NCI-H2227 (cell line): ENCODE measurements around the gene SEZ6L.

ENCODE experiments used
- DNase-seq: peaks from one replicate; lab custom pipeline; 2025; ENCODE audit not compliant: unreplicated experiment; lab: John Stamatoyannopoulos, UW

The SEZ6L gene

DNA sequence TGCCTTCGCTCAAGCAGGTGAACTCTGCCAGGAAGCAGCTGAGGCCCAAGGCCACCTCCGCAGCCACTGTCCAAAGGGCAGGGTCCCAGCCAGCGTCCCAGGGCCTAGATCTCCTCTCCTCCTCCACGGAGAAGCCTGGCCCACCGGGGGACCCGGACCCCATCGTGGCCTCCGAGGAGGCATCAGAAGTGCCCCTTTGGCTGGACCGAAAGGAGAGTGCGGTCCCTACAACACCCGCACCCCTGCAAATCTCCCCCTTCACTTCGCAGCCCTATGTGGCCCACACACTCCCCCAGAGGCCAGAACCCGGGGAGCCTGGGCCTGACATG lies 123.4 kb downstream of the SEZ6L start:
- DNase-seq = no peak

DNA sequence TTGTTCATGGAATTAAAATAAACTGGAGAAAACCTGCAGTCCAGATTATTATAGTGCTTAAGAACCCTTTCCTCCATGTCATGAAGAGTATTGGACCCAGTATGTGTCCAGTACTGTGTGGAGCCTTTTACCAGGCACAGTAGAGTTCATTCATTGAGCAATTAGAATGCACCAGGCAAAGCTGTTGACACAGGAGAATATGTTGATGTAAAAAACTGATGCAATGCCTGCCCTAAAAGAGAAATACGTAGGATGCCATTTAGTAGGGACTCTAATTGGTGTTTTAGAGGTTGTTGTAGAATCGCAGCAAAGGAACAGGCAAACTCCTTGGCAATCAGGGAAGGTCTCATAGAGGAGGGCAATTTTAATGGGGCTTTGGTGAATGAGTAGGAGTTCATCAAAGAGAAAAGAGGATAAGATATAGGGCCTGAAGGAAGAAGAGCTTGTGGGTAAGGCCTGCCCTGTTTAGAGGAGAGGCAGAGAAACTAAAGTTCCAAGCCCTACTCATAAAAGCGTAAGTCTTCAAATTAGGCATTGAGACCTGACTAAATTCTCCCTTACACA lies 126.4 kb downstream of the SEZ6L start:
- no peak for DNase-seq

DNA sequence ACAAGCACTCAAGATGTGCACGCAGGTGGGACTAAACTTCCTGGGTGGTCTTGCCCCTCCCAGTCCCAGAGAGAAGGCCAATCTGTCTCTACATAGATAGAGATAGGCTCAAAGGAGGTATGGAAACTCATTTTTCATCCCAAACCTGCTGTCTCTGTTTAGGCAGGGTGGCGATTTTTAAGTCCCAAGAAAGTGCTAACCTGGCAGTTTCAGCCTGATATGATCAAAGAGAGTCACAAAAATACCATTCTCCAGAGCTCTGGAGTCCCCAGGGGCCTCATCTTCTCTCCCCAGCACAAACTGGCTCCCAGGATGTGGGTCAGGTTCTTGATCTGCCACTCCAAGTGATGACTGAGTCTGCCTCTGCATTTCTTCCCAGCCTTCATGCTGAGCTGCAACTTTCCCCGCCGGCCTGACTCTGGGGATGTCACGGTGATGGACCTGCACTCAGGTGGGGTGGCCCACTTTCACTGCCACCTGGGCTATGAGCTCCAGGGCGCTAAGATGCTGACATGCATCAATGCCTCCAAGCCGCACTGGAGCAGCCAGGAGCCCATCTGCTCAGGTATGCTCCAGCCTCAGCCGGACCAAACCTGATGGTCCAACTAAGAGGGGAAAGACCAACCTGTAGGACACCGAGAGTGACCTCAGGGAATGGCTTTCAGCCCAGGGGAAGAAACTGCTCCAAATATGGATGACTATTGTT lies 129.5 kb downstream of the SEZ6L start:
- DNase-seq = no peak

DNA sequence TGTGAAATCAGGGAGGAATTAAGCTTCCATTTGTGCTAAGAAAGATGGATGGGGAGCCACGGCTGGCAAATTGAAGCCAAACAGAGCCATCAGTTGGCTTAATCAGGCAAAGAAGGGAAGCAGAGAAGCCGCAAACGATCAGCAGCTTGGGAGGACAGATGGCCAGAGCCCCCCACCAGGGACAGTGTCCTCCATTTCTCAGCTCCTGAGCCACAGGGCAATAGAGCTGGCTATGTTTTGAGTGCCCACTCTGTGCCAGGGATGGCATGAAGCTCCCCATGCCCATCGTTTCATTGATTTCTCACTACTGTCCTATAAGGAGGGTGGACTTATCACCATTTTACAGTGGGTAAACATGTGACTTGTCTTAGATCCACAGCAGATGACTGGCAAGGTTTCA lies 133.5 kb downstream of the SEZ6L start:
- DNase-seq = no peak

DNA sequence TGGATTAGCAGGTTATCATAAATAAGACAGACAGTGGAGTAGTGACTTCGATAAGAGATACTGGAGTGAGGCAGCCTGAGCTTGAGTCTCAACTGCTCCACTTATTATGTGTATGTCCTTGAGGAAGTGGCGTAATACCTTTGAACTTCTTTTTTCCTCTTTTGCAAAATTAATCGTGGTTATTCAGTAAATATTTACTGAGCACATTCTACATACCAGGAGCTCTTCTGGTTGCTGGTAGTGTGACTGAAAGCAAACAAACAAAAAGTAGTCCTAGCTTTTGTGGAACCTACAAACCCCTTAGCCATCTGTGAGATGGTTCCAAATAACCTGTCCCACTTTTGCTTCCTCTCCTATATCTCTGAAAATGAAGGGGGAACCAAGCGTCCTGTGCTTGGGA lies 134.2 kb downstream of the SEZ6L start:
- no peak for DNase-seq

DNA sequence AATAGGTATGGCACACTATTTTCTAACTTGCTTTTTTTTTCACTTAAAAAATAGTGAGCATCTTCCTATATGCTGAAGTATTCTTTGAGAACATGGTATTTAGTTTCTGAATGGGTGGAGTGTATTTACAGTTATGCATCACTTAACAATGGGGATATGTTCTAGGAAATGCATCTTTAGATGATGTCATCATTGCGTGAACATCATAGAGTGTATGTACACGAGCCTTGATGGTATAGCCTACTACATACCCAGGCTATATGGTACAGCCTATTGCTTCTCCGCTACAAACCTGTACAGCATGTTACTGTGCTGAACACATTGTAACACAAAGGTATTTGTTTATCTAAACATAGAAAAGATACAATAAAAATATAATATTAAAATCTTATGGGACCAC lies 135.5 kb downstream of the SEZ6L start:
- no peak for DNase-seq

DNA sequence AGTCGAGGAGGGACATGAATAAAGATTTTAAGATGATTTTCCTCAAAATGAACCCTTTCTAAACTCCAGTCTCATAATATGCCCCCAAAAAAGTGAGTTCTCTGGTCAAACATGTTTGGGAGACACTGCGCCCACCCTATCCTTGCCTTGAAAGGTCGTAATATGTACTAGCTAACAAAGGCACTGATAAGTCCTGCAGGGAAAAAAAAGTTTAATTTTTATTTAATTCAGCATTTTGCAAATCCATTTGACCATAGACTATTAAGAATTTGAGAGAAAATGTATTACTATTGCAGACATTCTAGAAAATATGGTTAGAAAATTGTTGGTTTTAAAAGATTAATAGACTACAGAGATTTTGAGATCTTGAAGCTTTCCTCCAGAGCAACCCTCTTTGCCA lies 139.2 kb downstream of the SEZ6L start:
- DNase-seq = no peak

DNA sequence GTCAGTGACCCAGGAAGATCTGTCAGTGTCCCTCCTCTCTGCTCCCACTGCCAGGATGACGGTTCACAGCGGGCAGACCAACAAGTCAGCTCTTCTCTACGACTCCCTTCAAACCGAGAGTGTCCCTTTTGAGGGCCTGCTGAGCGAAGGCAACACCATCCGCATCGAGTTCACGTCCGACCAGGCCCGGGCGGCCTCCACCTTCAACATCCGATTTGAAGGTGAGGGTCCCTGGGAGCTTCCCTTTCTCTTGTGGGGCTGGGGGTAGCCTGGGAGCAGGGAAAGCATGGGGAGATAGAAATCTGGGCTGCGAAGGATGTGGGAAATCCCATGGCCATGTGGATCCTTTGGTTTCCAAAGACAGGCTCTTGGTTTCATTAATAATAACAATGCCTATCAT lies 141.4 kb downstream of the SEZ6L start:
- no peak for DNase-seq

DNA sequence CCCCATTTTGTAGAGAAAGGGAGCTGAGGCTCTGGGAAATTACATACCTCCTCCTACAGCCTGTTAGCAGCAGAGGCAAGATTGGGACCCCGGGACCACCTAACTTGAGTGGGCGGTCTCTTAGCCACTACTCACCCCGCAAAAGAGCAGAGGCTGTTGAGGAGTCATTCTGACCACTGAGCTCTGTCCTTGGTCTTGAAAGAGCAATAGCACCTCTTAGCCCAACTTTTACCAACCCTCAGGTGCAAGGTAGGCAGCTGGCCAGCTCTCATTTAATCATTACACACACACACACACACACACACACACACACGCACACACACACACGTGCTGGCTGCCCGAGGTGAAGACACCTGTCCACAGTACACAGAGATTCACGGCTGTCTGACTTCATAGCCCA lies 144.0 kb downstream of the SEZ6L start:
- DNase-seq = no peak

DNA sequence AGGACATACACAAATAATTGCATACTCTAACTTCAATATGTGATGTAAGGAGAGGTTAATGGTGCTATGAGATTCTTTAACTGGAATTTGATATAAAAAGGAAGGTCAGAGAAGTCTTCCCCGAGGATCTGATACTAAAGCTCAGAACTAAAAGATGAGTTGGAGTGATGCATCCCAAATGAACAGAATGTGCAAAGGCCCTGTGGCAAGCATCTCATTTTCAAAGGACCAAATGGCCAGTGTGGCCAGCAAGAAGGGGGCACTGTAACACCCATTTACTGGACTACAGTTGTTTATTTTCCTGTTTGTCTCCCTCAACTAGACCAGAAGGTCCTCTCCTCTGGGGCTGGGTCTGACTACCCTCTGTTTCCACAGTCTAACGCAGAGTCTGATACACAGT lies 144.9 kb downstream of the SEZ6L start:
- DNase-seq = no peak

DNA sequence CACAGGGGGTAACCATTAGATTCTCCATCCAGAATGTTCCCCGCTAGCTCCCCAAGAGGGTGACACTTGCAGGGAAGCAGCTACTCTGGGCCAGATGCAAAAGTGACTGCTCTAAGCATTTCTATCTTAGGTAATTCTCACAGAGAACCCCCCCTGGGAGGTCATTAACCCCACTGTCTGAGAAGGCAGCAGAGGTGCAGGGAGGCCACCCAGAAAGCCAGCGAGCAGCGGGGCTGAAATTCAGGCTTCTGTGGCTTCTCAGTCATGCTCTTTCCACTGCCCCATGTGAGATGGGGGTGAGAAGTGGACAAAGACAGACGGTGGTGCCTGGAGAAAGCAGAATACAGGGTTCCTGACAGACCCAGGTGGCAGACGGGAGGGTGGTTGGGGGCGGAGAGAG lies 145.4 kb downstream of the SEZ6L start:
- DNase-seq = no peak

DNA sequence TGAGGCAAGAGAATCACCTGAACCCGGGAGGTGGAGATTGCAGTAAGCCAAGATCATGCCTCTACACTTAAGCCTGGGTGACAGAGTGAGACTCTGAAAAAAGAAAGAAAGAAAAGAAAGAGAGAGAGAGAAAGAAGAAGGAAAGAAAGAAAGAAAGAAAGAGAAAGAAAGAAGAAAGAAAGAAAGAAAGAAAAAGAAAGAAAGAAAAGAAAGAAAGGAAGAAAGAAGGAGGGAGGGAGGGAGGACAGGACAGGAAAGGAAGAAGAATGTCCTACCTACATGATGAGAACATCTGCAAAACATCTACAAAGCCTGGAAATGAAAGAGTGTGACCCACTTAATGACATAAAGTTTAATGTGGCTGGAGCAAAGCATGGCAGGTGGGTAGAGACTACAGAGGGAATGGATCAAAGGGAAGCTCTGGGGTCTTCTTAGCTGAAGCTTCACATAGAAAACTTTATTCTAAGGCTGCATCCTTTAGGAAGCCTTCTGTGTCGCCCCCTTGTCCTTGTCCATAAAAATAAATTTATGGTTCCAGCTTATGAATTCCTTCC lies 147.5 kb downstream of the SEZ6L start:
- no peak for DNase-seq

DNA sequence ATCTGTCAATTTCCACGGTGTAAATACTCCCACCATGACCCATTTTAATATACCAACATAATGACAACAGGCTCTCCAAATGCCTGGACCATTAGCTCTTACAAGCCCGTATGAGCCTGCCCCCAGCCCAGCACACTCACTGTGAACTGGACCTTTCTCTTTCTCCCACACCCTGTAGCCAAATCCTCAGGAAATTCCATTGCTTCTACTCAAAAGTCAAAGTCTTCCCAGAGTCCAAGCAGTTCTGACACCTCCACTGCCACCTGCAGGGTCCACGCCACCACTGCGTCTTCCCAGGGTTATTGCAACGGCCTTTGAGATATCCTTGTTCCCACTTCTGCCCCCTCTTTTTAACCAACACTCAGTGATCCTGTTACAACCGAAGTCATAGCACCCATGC lies 149.7 kb downstream of the SEZ6L start:
- no peak for DNase-seq

DNA sequence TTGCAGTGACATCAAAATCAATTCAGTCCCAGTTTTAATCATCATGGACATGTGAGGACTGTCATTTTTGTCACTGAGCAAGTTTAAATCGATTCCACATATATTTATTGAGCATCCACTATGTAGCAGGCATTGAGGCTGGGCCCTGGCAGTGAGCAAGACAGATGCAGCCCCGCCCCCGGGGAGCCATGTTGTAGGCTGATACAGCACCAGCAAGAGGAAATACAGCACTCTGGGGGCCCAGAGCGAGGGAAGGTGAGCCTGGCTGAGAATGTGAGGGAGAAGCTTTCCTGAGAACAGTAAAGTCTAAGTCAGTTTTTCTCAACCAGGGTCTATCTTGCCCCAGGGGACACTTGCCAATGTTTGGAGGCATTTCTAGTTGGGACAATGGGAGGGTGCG lies 151.2 kb downstream of the SEZ6L start:
- no peak for DNase-seq

DNA sequence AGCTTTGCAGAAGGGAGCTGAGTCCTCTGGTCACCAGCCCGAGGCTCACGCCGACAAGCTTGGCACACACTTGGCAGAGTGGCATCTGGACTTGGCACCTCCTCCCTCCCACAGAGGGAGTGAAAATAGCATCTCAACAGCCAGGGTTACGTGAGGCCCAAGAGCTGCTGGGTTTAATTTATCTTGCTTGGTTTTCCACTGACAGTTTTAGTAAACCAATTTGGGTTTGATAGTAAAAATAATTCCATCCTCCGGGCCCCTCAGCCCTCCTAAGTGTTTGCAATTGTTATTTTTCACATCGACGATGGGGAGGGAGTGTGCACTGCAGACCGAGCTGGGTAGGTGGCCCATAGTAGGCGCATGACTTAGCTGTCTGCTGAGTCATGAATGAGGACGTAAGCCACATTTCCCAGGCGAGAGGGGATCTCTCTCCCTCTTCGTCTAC lies 152.2 kb downstream of the SEZ6L start:
- no peak for DNase-seq

DNA sequence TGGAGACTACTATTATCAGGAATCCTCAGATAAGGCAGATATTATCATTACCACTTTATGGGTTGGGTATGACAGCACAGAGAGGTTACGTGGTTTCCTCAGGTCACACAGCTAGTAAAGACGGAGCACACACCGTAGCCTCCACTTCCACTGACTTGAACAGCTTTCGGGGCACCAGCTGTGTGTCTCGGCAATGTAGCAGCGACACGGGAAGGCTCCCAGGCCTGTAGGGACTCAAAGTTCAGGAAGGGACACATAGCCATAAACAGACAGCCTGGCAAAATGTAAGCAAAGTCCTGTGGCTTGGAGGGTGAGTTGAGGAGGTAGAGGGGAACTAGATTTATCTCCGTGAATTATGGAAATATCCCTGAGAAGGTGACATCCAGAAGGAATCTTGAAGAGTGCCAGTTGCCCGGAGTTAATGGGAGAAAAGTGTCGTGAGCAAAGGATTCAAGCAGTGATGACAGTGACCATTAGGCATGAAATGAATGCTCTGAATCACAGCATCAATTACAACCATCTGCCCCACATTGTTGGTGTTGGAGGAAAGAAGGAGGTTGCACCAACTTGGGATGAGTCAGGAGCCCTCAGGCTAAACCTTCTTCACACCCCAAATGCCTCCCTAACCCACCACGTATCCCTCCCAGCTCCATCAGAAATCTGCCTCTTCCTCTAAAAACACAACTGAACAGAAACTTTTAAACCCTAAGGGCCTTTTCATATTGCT lies 153.1 kb downstream of the SEZ6L start:
- DNase-seq = peak; percentile 21

DNA sequence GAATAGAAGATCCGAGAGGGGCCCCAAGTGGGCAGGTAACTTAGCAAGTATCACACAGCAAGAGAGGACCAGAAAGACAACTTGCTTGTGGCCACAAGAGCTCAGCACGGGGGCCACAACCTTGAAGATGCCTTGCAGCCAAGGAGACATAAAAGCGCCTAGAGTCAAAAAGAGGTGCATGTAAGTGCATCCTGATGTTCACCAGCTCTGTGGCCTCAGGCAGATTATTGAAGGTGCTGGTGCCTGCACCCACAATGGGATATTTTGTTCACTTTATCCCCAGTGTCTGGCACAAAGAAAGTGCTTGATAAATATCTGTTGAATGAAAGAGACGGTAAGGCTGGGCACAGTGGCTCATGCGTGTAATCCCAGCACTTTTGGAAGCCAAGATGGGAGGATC lies 153.8 kb downstream of the SEZ6L start:
- no peak for DNase-seq

DNA sequence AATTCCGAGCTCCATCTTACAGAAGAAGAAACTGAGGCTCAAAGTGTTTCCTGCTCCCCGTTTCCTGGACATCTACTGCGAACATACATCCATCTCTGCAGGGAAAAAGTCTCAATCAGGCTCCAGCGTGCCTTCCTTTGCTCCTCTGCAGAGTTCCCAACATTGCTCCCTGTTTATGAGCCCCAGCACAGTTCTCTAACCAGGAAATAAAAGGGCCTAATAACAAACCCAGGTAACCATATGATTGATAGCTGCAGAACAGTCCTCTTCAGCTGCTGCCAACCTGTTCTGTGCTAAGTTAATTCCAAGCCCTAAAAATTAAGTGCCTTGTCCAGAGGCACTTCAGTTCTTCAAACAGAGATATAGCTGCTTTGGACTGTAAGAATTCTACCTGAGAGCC lies 154.9 kb downstream of the SEZ6L start:
- no peak for DNase-seq

DNA sequence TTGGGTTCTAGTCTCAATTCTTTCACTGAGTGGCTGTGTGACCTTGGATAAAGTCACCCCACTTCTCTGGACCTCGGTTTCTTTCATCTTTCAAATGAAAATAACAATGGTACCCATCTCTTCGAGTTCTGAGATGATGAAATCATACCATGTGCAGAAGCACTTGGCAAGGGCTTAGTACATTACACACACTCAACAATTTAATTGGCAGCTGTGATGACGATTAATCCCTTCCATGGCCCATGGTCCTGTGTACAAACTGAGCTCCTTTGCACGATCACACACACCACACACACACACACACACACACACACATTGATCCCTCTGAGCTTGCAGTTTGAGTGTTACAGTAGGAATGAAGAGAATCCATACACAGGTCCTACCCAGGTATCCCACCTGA lies 156.4 kb downstream of the SEZ6L start:
- no peak for DNase-seq

DNA sequence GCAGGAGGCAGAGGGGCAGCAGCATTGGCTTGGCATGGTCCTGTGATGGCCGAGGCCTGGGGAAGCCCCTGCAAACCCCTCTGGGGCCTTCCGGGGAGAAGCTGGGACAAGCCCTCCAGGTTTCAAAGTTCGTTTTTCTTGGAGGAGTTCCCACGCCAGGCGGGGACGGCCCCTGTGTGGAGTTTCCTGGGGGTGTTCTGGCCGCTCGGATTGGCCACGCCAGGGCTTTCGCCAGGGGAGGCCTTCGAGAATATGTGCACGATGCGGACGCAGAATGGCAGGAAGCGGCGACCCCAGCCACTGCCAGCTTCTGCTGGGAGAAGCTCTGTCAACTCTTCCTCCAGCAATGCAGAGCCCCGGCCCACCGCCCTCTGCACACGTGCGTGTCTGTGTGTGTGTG lies 157.5 kb downstream of the SEZ6L start:
- DNase-seq = no peak

DNA sequence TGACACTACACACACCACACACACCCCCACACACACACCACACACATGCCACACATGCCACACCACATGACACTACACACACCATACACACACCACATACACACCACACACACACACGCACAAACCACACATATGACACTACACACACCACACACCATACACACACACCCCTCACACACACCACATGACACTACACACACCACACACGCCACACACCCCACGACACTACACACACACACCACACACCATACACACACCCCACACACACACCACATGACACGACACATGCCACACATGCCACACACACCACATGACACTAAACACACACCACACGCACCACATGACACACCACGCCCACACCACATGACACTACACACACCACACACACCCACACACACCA lies 158.0 kb downstream of the SEZ6L start:
- no peak for DNase-seq

DNA sequence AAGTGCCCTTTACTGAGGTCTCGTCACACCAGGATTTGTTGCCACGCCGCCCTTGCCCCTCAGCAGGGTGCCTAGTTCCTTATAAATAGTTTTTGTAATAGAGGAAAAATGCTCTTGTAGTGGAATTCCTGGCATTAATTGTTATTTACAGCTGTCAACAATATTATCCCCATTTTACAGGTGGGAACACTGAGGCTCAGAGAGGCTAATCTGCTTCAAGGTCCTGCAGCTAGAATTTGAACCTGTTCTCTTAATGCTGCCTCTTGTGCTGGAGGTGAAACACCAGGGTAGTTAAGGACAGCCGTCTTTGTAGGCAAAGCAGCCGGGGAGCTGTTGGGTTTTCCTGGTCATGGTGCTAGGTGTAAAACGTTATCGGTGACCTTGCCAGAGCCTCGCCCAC lies 159.0 kb downstream of the SEZ6L start:
- no peak for DNase-seq
